OCI-LY1 (cell line): ENCODE measurements around the gene TMEM218.

Source experiments
- CTCF ChIP-seq: fragments of 200-600 bp; sonication (generic), shearing (Covaris generic); IDR thresholded peaks from 2 replicates; pipeline ENCODE4 v1.5.1; 2017; ENCODE audit warnings: mild to moderate bottlenecking, antibody characterized with exemption, low read length, moderate library complexity, mixed read lengths
- EZH2 ChIP-seq: fragments of 200-600 bp; sonication (generic), shearing (Covaris generic); IDR thresholded peaks from 2 replicates; pipeline ENCODE4 v1.8.0; 2017; ENCODE audit warnings: borderline replicate concordance, mixed run types, mild to moderate bottlenecking, antibody characterized with exemption, low read length, moderate library complexity, mixed read lengths

GRCh38 chr11:125141178-125141577 lies 29.8 kb upstream of the TMEM218 start:
- TF ChIP-seq CTCF (no peak), EZH2 (no peak)
